Pancreas (tissue), 10 donors: ENCODE measurements around the gene ULK4. TPM values are rescaled to one million over a fixed set of nuclear protein-coding genes. Genes with fewer than 3 reads are reported as not detected.

Experiments used
- ATAC-seq, 4 donors: fragments of 200-7000 bp; cut with Tn5 transposase; one replicate each; pipeline versions ENCODE4 v1.8.0 to v1.9.1; 2020; ENCODE audit warnings: mild to moderate bottlenecking in 4 of 4, moderate library complexity in 4 of 4
- DNase-seq, 6 donors: peaks; one replicate each; pipeline ENCODE4 v3.0.0-alpha.2; 2020
- FAIRE-seq: peaks from 2 replicates; lab custom pipeline; 2012; peaks lifted over from hg19 to GRCh38; lab: Jason Lieb, UNC
- H3K27ac ChIP-seq, 4 donors: fragments of 200-600 bp; sonication (generic); 1 replicate in 3 of 4; 2 replicates in 1 of 4; pipeline versions ENCODE4 v1.5.0 to v1.8.0; 2020
- H3K27me3 ChIP-seq, 4 donors: fragments of 200-600 bp; one replicate each; pipeline ENCODE4 v1.8.0; 2021
- H3K36me3 ChIP-seq, 3 donors: fragments of 200-600 bp; sonication (generic) in 1 of 3; one replicate each; pipeline versions ENCODE4 v1.5.0 to v1.8.0; 2020 to 2021
- H3K4me1 ChIP-seq, 3 donors: fragments of 200-600 bp; one replicate each; pipeline ENCODE4 v1.8.0; 2021
- H3K4me3 ChIP-seq, 4 donors: fragments of 200-600 bp; sonication (generic) in 2 of 4; one replicate each; pipeline versions ENCODE4 v1.5.0 to v1.8.0; 2020 to 2021
- H3K9me3 ChIP-seq, 4 donors: fragments of 200-600 bp; one replicate each; pipeline ENCODE4 v1.8.0; 2021
- WGBS, 2 donors: extraction: QIAGEN DNeasy Blood & Tissue Kit; methylation state at CpG; one replicate each; pipeline ENCODE4 v1.1.7; 2013; 5-methylcytosine and 5-hydroxymethylcytosine counted together
- intact Hi-C, 3 donors: fragments of 100-400 bp; cut with DNase I; formaldehyde crosslinking; loops; one replicate each; pipeline versions ENCODE4 v1.11.1 to v1.14.2; 2022
- polyA plus RNA-seq, 2 donors: library from polyadenylated mRNA; stranded (reverse); fragments of 200-250 nt; gene quantifications; one replicate each; pipeline ENCODE4 v1.2.3, GENCODE V29; 2013
- total RNA-seq, 6 donors: library from RNA; stranded (reverse); fragmentation: NEBNext Ultra II Directional in 4 of 6; extraction: Animal tissue kit (Norgen Biotek cat#: 25700) in 4 of 6; gene quantifications; one replicate each; pipeline versions ENCODE4 v1.2.1 to v1.2.4, GENCODE V29; 2021 to 2023
- TF ChIP-seq, protein P1 (sequence below), 4 donors: fragments of 200-600 bp; sonication (generic) in 3 of 4; IDR thresholded peaks; one replicate each; pipeline versions ENCODE4 v1.5.0 to v1.8.0; 2021; ENCODE audit warnings: antibody characterized with exemption in 4 of 4
- donor health status: healthy with polysubstance abuse.
- donor health status: DM: no; HTN: no; CAD: no; lungs with moderate emphysema.
- donor health status: DM: no; HTN: no; CAD: no.
- donor health status: control.
- donor health status: control.
- donor health status: Bipolar disorder and iron deficiency.
- donor health status: DM: yes; HTN: yes; CAD: no.
- donor health status: DM: no; HTN: no; CAD: no.
- donor health status: DM: no; HTN: no; CAD: no.
- donor health status: DM: yes; HTN: yes; CAD: no.

ULK4 gene
- total and polyA plus RNA-seq, 8 donors = 2.3 to 8.6 (median 4.2) TPM

DNA sequence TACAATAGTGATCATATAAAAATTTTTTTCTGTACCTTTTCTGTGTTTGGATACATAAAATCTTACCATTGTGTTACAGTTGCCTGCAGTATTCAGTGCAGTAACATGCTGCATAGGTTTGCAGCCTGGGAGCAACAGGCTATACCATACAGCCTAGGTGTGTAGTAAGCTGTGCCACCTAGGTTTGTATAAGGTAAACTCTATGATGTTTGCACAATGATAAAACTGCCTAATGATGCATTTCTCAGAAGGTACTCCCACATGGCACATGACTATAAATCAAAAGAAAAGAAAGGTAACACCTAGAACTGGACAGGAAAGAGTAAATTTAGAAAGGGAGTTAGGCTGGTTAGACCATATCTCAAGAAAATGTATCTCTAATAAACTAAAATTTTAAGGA is 293.5 kb downstream of the ULK4 start:
- TF ChIP-seq, protein P1, sequence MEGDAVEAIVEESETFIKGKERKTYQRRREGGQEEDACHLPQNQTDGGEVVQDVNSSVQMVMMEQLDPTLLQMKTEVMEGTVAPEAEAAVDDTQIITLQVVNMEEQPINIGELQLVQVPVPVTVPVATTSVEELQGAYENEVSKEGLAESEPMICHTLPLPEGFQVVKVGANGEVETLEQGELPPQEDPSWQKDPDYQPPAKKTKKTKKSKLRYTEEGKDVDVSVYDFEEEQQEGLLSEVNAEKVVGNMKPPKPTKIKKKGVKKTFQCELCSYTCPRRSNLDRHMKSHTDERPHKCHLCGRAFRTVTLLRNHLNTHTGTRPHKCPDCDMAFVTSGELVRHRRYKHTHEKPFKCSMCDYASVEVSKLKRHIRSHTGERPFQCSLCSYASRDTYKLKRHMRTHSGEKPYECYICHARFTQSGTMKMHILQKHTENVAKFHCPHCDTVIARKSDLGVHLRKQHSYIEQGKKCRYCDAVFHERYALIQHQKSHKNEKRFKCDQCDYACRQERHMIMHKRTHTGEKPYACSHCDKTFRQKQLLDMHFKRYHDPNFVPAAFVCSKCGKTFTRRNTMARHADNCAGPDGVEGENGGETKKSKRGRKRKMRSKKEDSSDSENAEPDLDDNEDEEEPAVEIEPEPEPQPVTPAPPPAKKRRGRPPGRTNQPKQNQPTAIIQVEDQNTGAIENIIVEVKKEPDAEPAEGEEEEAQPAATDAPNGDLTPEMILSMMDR (IDR thresholded peaks at IDR 0.05) = no peak
- DNase-seq (no peak), FAIRE-seq (no peak), ATAC-seq (no peak)
- Histone ChIP-seq H3K36me3 (no peaks in the 10 kb centered on the region), H3K27me3 (no peaks in the 10 kb centered on the region), H3K9me3 (no peaks in the 10 kb centered on the region), H3K4me3 (no peak overlapping the region), H3K4me1 (no peaks in the 10 kb centered on the region), H3K27ac (no peak overlapping the region)
- intact Hi-C loops = no loop called here

DNA sequence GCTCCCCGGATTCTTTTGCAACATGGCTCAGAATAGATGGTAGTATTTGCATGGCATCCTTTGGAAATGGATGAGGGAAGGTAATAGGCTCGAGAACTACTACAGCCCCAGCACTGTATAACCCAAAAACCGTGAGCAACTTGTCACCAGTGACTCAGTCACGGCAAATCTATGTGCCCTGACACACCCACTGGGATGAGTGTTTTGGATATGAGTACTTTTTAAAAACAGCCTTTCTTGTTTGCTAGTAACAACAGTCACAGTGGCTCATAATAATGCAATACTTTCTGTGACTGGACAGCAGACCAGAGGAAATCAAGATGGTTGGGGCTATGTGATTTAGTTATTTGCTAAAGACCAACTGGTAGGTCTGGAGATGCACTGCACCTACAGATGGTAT is 299.6 kb downstream of the ULK4 start:
- Histone ChIP-seq H3K27me3 (no peaks in the 10 kb centered on the region), H3K9me3 (no peaks in the 10 kb centered on the region), H3K36me3 (no peaks in the 10 kb centered on the region), H3K27ac (no peak overlapping the region), H3K4me3 (no peak overlapping the region), H3K4me1 (no peaks in the 10 kb centered on the region)
- TF ChIP-seq, protein P1 (IDR thresholded peaks at IDR 0.05) = no peak
- FAIRE-seq (no peak), ATAC-seq (no peak), DNase-seq (no peak)
- 91 to 96% methylated on average over 4 of the region's 4 CpGs for WGBS, 2 donors
- intact Hi-C loops = no loop called here

DNA sequence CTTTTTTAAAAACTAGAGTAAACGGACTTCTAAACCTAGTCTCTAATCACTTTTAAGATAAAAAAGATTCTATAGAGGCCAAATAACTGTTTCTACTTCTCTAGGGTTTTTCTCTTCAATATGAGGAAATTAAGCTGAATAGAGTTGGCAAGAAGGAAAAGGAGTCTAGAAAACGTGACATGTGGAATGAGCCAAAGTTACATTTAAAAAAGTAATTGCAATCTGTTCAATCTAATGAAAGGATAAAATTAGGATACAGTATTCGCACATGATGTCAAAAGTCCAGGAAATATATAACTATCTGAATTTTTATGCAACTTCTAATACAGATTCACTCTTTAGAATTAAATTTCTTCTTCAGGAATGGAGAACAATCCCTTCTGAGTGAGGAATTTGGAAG is 300.1 kb downstream of the ULK4 start:
- Histone ChIP-seq H3K4me3 (no peak overlapping the region), H3K4me1 (no peaks in the 10 kb centered on the region), H3K9me3 (no peaks in the 10 kb centered on the region), H3K27ac (no peak overlapping the region), H3K27me3 (no peaks in the 10 kb centered on the region), H3K36me3 (no peaks in the 10 kb centered on the region)
- TF ChIP-seq, protein P1 (IDR thresholded peaks at IDR 0.05) = no peak
- intact Hi-C loops = no loop called here
- no peak for ATAC-seq
- no peak for DNase-seq
- FAIRE-seq = no peak
- WGBS, 2 donors = 88 to 89% methylated on average over 3 of the region's 3 CpGs

DNA sequence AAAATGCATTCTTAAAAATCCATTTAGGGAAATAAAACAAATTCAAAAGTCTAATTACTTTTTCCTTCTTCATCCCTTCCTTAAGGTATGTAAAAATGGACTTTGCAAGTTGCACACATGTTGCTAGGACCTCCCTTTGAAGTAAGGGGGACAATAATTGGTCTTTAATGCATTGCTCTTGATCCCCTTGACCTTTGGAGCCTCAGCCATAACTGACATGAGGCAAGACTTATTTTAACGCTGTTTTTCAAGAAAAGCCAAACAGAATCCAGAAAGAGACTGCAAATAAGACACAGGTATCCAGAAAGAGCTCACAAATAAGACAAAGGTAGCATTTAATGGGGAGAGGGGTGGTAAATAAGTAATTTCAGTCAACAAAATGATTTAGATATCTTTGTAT is 301.4 kb downstream of the ULK4 start:
- TF ChIP-seq, protein P1 (IDR thresholded peaks at IDR 0.05) = no peak
- no peak overlapping the region for H3K4me3 ChIP-seq
- H3K27me3 ChIP-seq = no peaks in the 10 kb centered on the region
- no peaks in the 10 kb centered on the region for H3K9me3 ChIP-seq
- ATAC-seq (no peak), FAIRE-seq (no peak), DNase-seq (no peak)
- WGBS, 2 donors = 51 to 54% methylated on average over 1 of the region's 1 CpG
- H3K27ac ChIP-seq = no peak overlapping the region
- intact Hi-C loops = no loop called here
- no peaks in the 10 kb centered on the region for H3K36me3 ChIP-seq
- no peaks in the 10 kb centered on the region for H3K4me1 ChIP-seq

DNA sequence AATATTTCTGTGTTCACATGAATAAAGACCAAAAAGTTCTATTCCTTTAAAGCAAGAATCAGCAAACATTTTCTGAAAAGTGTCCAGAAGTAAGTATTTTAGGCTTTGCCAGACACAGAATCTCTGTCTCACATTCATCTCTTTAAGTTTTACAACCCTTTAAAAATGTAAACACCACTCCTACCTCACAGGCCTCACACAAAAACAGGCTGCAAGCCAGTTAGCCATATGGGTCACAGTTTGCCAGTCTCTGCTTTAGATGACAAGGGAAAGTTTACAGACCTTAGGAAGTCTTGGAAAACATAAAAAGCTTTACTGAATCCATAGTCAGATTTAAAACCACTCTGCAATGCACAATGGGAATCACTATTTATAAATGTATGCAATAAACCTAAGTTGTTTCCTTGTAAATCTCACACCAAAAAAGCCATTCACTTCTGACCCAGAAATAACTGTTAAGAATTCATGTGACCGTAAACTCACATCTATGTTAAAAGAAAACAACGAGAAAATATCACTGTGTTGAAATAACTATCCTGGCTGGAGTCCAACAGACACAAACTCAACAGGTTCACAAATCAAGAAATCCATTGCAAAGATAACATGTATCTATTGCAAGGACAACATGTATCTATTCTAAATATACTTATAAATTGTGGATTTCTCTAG is 308.2 kb downstream of the ULK4 start:
- FAIRE-seq (no peak), ATAC-seq (peak in 1 of 4 donors; percentile 26), DNase-seq (no peak)
- Histone ChIP-seq H3K4me3 (no peak overlapping the region), H3K27me3 (no peaks in the 10 kb centered on the region), H3K4me1 (peaks cover 0 to 5% (median 0%) of the 10 kb centered on the region in 3 donors), H3K36me3 (no peaks in the 10 kb centered on the region), H3K27ac (no peak overlapping the region), H3K9me3 (no peaks in the 10 kb centered on the region)
- intact Hi-C loops = no loop called here
- WGBS, 2 donors = 44 to 46% methylated on average over 2 of the region's 2 CpGs
- TF ChIP-seq, protein P1 (IDR thresholded peaks at IDR 0.05) = no peak
